Measurements from ENCODE around the gene CENPO. TPM values are rescaled to one million over a fixed set of nuclear protein-coding genes. Genes with fewer than 3 reads are reported as not detected.

Gene CENPO
- total RNA-seq, 1 experiment from 2014 or later, result 33.0 TPM

GRCh38 chr2:24754985-24755705 lies 38.1 kb upstream of the CENPO start:
- intact Hi-C loops (cut with micrococcal nuclease; ENCODE audit: unreplicated experiment), result no loop called here
- Histone ChIP-seq H3K27ac (no peak overlapping the region), H3K4me2 (no peak overlapping the region), H4K20me1 (ENCODE audit: insufficient read depth) (no peaks in the 10 kb centered on the region), H3K4me1 (replicated peaks; ENCODE audit: insufficient read depth) (no peaks in the 10 kb centered on the region), H2AFZ (no peak overlapping the region), H3K79me2 (ENCODE audit: low read depth) (no peaks in the 10 kb centered on the region), H3K27me3 (ENCODE audit: insufficient read depth, low read depth) (no peaks in the 10 kb centered on the region), H3F3A (ENCODE audit: insufficient read depth, low read depth) (no peaks in the 10 kb centered on the region), H3K9me3 (ENCODE audit: insufficient read depth, low read depth) (no peaks in the 10 kb centered on the region), H3K4me3 (no peak overlapping the region), H3K36me3 (ENCODE audit: low read depth) (no peaks in the 10 kb centered on the region), H3K9me2 (ENCODE audit: insufficient read depth) (no peaks in the 10 kb centered on the region)
- TF ChIP-seq EZH2 (IDR thresholded peaks at IDR 0.05; ENCODE audit: low read depth), result no peak
- TF ChIP-seq, protein P1, sequence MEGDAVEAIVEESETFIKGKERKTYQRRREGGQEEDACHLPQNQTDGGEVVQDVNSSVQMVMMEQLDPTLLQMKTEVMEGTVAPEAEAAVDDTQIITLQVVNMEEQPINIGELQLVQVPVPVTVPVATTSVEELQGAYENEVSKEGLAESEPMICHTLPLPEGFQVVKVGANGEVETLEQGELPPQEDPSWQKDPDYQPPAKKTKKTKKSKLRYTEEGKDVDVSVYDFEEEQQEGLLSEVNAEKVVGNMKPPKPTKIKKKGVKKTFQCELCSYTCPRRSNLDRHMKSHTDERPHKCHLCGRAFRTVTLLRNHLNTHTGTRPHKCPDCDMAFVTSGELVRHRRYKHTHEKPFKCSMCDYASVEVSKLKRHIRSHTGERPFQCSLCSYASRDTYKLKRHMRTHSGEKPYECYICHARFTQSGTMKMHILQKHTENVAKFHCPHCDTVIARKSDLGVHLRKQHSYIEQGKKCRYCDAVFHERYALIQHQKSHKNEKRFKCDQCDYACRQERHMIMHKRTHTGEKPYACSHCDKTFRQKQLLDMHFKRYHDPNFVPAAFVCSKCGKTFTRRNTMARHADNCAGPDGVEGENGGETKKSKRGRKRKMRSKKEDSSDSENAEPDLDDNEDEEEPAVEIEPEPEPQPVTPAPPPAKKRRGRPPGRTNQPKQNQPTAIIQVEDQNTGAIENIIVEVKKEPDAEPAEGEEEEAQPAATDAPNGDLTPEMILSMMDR (conservative IDR thresholded peaks at IDR 0.05), result no peak
- CTCF ChIA-PET, result no interaction called here
- no peak for DNase-seq
- POLR2A ChIA-PET (ENCODE audit: unreplicated experiment), result interaction anchor here (0.6 kb wide), 1 partner anchor 55 kb away, joined by 3 read pairs; no protein-coding TSS in a partner anchor
- no TSS peak for BruUV-seq (replicated peaks)

DNA sequence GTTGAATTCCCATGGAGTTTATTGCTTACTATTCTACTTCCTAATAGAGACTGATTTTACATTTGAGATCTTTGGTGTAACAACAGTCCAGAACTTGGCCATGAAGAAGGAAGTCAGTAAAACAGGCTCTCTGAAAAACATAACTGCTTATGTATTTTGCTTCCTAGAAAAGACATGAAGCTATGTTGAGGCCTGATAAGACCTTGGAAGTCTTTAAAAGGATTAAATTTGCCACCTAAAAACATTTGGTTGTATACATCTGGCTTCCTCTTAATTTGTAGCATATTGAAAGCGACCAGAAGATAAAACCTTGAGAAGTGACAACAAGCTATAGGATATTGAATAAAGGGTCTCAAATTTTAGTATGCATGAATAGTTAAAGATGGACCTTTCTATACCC lies 36.4 kb upstream of the CENPO start:
- Histone ChIP-seq H3K9me3 (ENCODE audit: insufficient read depth, low read depth) (no peaks in the 10 kb centered on the region), H3K36me3 (ENCODE audit: low read depth) (no peaks in the 10 kb centered on the region), H3K79me2 (ENCODE audit: low read depth) (no peaks in the 10 kb centered on the region), H3K4me3 (no peak overlapping the region), H3K4me1 (replicated peaks; ENCODE audit: insufficient read depth) (no peaks in the 10 kb centered on the region), H3K4me2 (no peak overlapping the region), H3K27ac (no peak overlapping the region), H3F3A (ENCODE audit: insufficient read depth, low read depth) (no peaks in the 10 kb centered on the region), H4K20me1 (ENCODE audit: insufficient read depth) (no peaks in the 10 kb centered on the region), H3K9me2 (ENCODE audit: insufficient read depth) (no peaks in the 10 kb centered on the region), H3K27me3 (ENCODE audit: insufficient read depth, low read depth) (no peaks in the 10 kb centered on the region), H2AFZ (no peak overlapping the region)
- no peak for TF ChIP-seq EZH2 (IDR thresholded peaks at IDR 0.05; ENCODE audit: low read depth)
- TF ChIP-seq, protein P1 (conservative IDR thresholded peaks at IDR 0.05), result no peak
- CTCF ChIA-PET, result no interaction called here
- POLR2A ChIA-PET (ENCODE audit: unreplicated experiment), result no interaction called here
- BruUV-seq (replicated peaks), result no TSS peak
- intact Hi-C loops (cut with micrococcal nuclease; ENCODE audit: unreplicated experiment), result no loop called here
- no peak for DNase-seq

DNA sequence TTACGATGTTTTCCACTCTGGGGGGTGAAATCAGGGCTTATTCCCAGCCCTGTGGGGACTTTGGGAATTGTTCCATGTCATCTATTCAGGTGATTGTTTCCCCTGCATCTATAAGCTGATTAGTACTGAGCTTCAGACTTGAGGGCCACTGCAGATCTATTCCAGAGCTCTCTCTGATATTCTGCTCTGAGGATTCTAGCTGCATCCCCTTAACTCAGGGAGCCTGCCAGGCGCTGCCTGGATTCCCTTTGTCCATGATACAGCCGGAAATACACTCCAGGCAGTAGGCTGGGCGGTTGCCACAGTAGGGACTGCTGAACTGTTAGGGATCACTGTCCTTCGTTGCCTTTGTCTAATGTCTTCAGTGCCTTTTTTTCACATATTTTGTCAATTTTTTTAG lies 31.4 kb upstream of the CENPO start:
- POLR2A ChIA-PET (ENCODE audit: unreplicated experiment), result no interaction called here
- BruUV-seq (replicated peaks), result no TSS peak
- H3K4me1 ChIP-seq (replicated peaks; ENCODE audit: insufficient read depth), result no peaks in the 10 kb centered on the region
- H3K27me3 ChIP-seq (ENCODE audit: insufficient read depth, low read depth), result no peaks in the 10 kb centered on the region
- H3K9me3 ChIP-seq (ENCODE audit: insufficient read depth, low read depth), result no peaks in the 10 kb centered on the region
- H3K79me2 ChIP-seq (ENCODE audit: low read depth), result no peaks in the 10 kb centered on the region
- H3F3A ChIP-seq (ENCODE audit: insufficient read depth, low read depth), result no peaks in the 10 kb centered on the region
- no peak for DNase-seq
- no peak overlapping the region for H3K4me3 ChIP-seq
- H2AFZ ChIP-seq, result no peak overlapping the region
- intact Hi-C loops (cut with micrococcal nuclease; ENCODE audit: unreplicated experiment), result no loop called here
- TF ChIP-seq, protein P1 (conservative IDR thresholded peaks at IDR 0.05), result no peak
- no peak for TF ChIP-seq EZH2 (IDR thresholded peaks at IDR 0.05; ENCODE audit: low read depth)
- CTCF ChIA-PET, result no interaction called here
- no peaks in the 10 kb centered on the region for H3K36me3 ChIP-seq (ENCODE audit: low read depth)
- no peak overlapping the region for H3K4me2 ChIP-seq
- H4K20me1 ChIP-seq (ENCODE audit: insufficient read depth), result no peaks in the 10 kb centered on the region
- no peak overlapping the region for H3K27ac ChIP-seq
- H3K9me2 ChIP-seq (ENCODE audit: insufficient read depth), result no peaks in the 10 kb centered on the region
